HCT116 (cell line): ENCODE measurements around the gene SLC7A10. TPM values are rescaled to one million over a fixed set of nuclear protein-coding genes. Genes with fewer than 3 reads are reported as not detected.

Source experiments
- ATAC-seq: fragments of 200-7000 bp; cut with Tn5 transposase; 2 replicates; pipeline ENCODE4 v1.9.1; 2020; ENCODE audit warnings: mild to moderate bottlenecking, moderate library complexity
- BruUV-seq: library from RNA; stranded (reverse); fragments of 400-500 nt; replicated peaks from 2 replicates; lab custom pipeline; 2021; lab: Mats Ljungman, UMichigan
- CTCF ChIA-PET: fragments of 300-600 bp; sonication (Branson Sonifier 250); formaldehyde crosslinking; loops from one replicate; lab custom pipeline; 2021; ENCODE audit warnings: antibody characterized with exemption; lab: Charles Lee
- POLR2A ChIA-PET: fragments of 300-600, 350-600 bp; sonication (Branson Sonifier 250); formaldehyde crosslinking; loops from one replicate; lab custom pipeline; 2021; ENCODE audit warnings: antibody characterized with exemption; lab: Charles Lee
- RAD21 ChIA-PET, 2 experiments: fragments of 300-600 bp; sonication (Branson Sonifier 250); formaldehyde crosslinking; loops; one replicate each; lab custom pipeline; 2023; ENCODE audit warnings: low total read pairs in 2 of 2; ENCODE audit not compliant: uncharacterized antibody in 2 of 2, unreplicated experiment in 2 of 2, low non-redundant PET in 1 of 2; lab: Charles Lee
- DNase-seq: peaks from one replicate; pipeline ENCODE4 v3.0.0-alpha.2; 2010; ENCODE audit warnings: low read depth, low spot score
- H2AFZ ChIP-seq: fragments of 200-600 bp; shearing (Covaris generic), sonication (generic); 2 replicates; pipeline ENCODE4 v1.6.1; 2017; ENCODE audit warnings: low read depth, mixed run types, mixed read lengths, antibody characterized with exemption, low read length; ENCODE audit not compliant: poor library complexity, severe bottlenecking
- H3K27ac ChIP-seq: 2 replicates; pipeline ENCODE4 v1.5.1; 2012; ENCODE audit warnings: low read depth, low read length
- H3K27me3 ChIP-seq: fragments of 200-600 bp; sonication (generic); 2 replicates; pipeline ENCODE4 v1.6.1; 2016; ENCODE audit warnings: mixed run types, low read length, mixed read lengths; ENCODE audit not compliant: insufficient read depth
- H3K36me3 ChIP-seq, 2 experiments: fragments of 200-500 bp in 1 of 2; fragments of 200-600 bp in 1 of 2; sonication (Bioruptor generic) in 1 of 2; sonication (generic) in 1 of 2; 2 replicates each; pipeline versions ENCODE4 v1.5.1 to v1.6.1; 2014 to 2016; ENCODE audit warnings: low read length in 2 of 2, inconsistent platforms in 1 of 2, mixed read lengths in 1 of 2, mixed run types in 1 of 2; ENCODE audit not compliant: insufficient read depth in 2 of 2, control insufficient read depth in 1 of 2
- H3K4me1 ChIP-seq, 2 experiments: fragments of 200-600 bp in 1 of 2; sonication (generic) in 1 of 2; 2 replicates each; pipeline versions ENCODE4 v1.5.1 to v1.6.1; 2012 to 2017; ENCODE audit warnings: low read length in 2 of 2, inconsistent platforms in 1 of 2, mild to moderate bottlenecking in 1 of 2, mixed read lengths in 1 of 2, mixed run types in 1 of 2, moderate library complexity in 1 of 2; ENCODE audit not compliant: insufficient read depth in 2 of 2, control insufficient read depth in 1 of 2
- H3K4me2 ChIP-seq: fragments of 200-600 bp; sonication (generic); 2 replicates; pipeline ENCODE4 v1.6.1; 2017; ENCODE audit warnings: mixed run types, low read length, mixed read lengths
- H3K4me3 ChIP-seq, 2 experiments: fragments of 200-600 bp in 1 of 2; sonication (generic) in 1 of 2; replicated peaks in 1 of 2; 2 replicates each; pipeline ENCODE4 v1.5.1; 2011 to 2016; ENCODE audit warnings: low read length in 2 of 2, control low read depth in 1 of 2, low read depth in 1 of 2, mild to moderate bottlenecking in 1 of 2, mixed read lengths in 1 of 2, mixed run types in 1 of 2
- H3K79me2 ChIP-seq: fragments of 200-600 bp; sonication (generic); 2 replicates; pipeline ENCODE4 v1.6.1; 2017; ENCODE audit warnings: mild to moderate bottlenecking, mixed run types, low read length, moderate library complexity, mixed read lengths; ENCODE audit not compliant: insufficient read depth
- H3K9ac ChIP-seq: fragments of 200-600 bp; sonication (generic); 2 replicates; pipeline ENCODE4 v1.6.1; 2016; ENCODE audit warnings: low read length, mixed read lengths
- H3K9me2 ChIP-seq: fragments of 200-600 bp; sonication (generic), shearing (Covaris generic); 2 replicates; pipeline ENCODE4 v1.6.1; 2017; ENCODE audit warnings: mixed run types, mild to moderate bottlenecking, moderate library complexity; ENCODE audit not compliant: insufficient read depth
- H3K9me3 ChIP-seq, 2 experiments: fragments of 200-500 bp in 1 of 2; fragments of 200-600 bp in 1 of 2; sonication (Bioruptor generic) in 1 of 2; sonication (generic) in 1 of 2; 2 replicates each; pipeline ENCODE4 v1.6.1; 2014 to 2017; ENCODE audit warnings: low read length in 2 of 2, mixed read lengths in 2 of 2, inconsistent platforms in 1 of 2, low read depth in 1 of 2, mild to moderate bottlenecking in 1 of 2, mixed run types in 1 of 2, moderate library complexity in 1 of 2; ENCODE audit not compliant: control insufficient read depth in 1 of 2, insufficient read depth in 1 of 2
- H4K20me1 ChIP-seq: fragments of 200-600 bp; sonication (generic), shearing (Covaris generic); 2 replicates; pipeline ENCODE4 v1.6.1; 2017; ENCODE audit warnings: mixed run types, mild to moderate bottlenecking, moderate library complexity; ENCODE audit not compliant: insufficient read depth
- ATF3 ChIP-seq: IDR thresholded peaks from 2 replicates; pipeline ENCODE4 v1.6.1; 2012
- EGR1 ChIP-seq: IDR thresholded peaks from 2 replicates; pipeline ENCODE4 v1.6.1; 2012; ENCODE audit warnings: low read depth
- ELF1 ChIP-seq: IDR thresholded peaks from 2 replicates; pipeline ENCODE4 v1.6.1; 2012; ENCODE audit warnings: low read depth, borderline replicate concordance
- EZH2 ChIP-seq: fragments of 200-600 bp; sonication (generic); IDR thresholded peaks from 2 replicates; pipeline ENCODE4 v1.6.1; 2017; ENCODE audit warnings: antibody characterized with exemption, mixed run types
- EZH2phosphoT487 ChIP-seq: fragments of 200-600 bp; IDR thresholded peaks from 2 replicates; pipeline ENCODE4 v1.6.1; 2018; ENCODE audit warnings: antibody characterized with exemption, borderline replicate concordance
- JUND ChIP-seq: IDR thresholded peaks from 2 replicates; pipeline ENCODE4 v1.6.1; 2012
- MAX ChIP-seq: IDR thresholded peaks from 2 replicates; pipeline ENCODE4 v1.6.1; 2012
- POLR2A ChIP-seq: IDR thresholded peaks from 2 replicates; pipeline ENCODE4 v1.7.0; 2011; ENCODE audit warnings: borderline replicate concordance; ENCODE audit not compliant: insufficient read depth, insufficient read length; ENCODE audit errors: extremely low read depth
- POLR2AphosphoS5 ChIP-seq: IDR thresholded peaks from 2 replicates; pipeline ENCODE4 v1.6.1; 2011; ENCODE audit warnings: mild to moderate bottlenecking, low read depth, low read length, moderate library complexity
- RAD21 ChIP-seq: IDR thresholded peaks from 2 replicates; pipeline ENCODE4 v1.6.1; 2012; ENCODE audit warnings: low read depth, mild to moderate bottlenecking
- REST ChIP-seq: IDR thresholded peaks from 2 replicates; pipeline ENCODE4 v1.6.1; 2012; ENCODE audit warnings: low read depth
- SIN3A ChIP-seq: IDR thresholded peaks from 2 replicates; pipeline ENCODE4 v1.6.1; 2012; ENCODE audit warnings: low read depth
- SP1 ChIP-seq: IDR thresholded peaks from 2 replicates; pipeline ENCODE4 v1.6.1; 2012; ENCODE audit warnings: low read depth
- SRF ChIP-seq: IDR thresholded peaks from 2 replicates; pipeline ENCODE4 v1.6.1; 2012; ENCODE audit warnings: low read depth
- TCF7L2 ChIP-seq: IDR thresholded peaks from 2 replicates; pipeline ENCODE4 v1.7.0; 2011; ENCODE audit warnings: borderline replicate concordance, inconsistent platforms; ENCODE audit not compliant: insufficient read depth, insufficient read length; ENCODE audit errors: extremely low read depth
- YY1 ChIP-seq: IDR thresholded peaks from 2 replicates; pipeline ENCODE4 v1.6.1; 2011; ENCODE audit warnings: low read length, low read depth, moderate library complexity, mild to moderate bottlenecking; ENCODE audit not compliant: insufficient replicate concordance; ENCODE audit errors: extremely low read depth
- ZNF274 ChIP-seq: fragments of 200-500 bp; sonication (Bioruptor generic); IDR thresholded peaks from 2 replicates; pipeline ENCODE4 v1.6.1; 2014; ENCODE audit warnings: mild to moderate bottlenecking, low read depth, low read length, inconsistent platforms
- intact Hi-C: fragments of 100-400 bp; cut with micrococcal nuclease; formaldehyde crosslinking; loops from 2 replicates; pipeline ENCODE4 v1.10.0; 2022
- total RNA-seq: library from RNA; stranded (reverse); gene quantifications from one replicate; pipeline ENCODE4 v1.2.1, GENCODE V29; 2021; ENCODE audit not compliant: unreplicated experiment

SLC7A10 gene
- total RNA-seq, 1 experiment from 2014 or later = 0.25 TPM

GRCh38 chr19:33220735-33221134, 4.9 kb downstream of the SLC7A10 start:
- H4K20me1 ChIP-seq = no peaks in the 10 kb centered on the region
- no peak overlapping the region for H3K4me3 ChIP-seq
- intact Hi-C loops = no loop called here
- H3K79me2 ChIP-seq = no peaks in the 10 kb centered on the region
- BruUV-seq = no TSS peak
- ATAC-seq = no peak
- TF ChIP-seq YY1 = no peak
- no peak for TF ChIP-seq POLR2A
- no peak for TF ChIP-seq EZH2phosphoT487
- TF ChIP-seq SIN3A = no peak
- TF ChIP-seq TCF7L2 = no peak
- TF ChIP-seq ZNF274 = no peak
- TF ChIP-seq JUND = no peak
- TF ChIP-seq SRF = no peak
- DNase-seq = no peak
- H3K36me3 ChIP-seq = no peaks in the 10 kb centered on the region
- no peak overlapping the region for H3K9ac ChIP-seq
- H3K9me2 ChIP-seq = no peaks in the 10 kb centered on the region
- ChIA-PET POLR2A (no interaction called here), CTCF (interaction anchor here (1.3 kb wide), 1 partner anchor 15 kb away, joined by 3 read pairs; no protein-coding TSS in a partner anchor), RAD21 (no interaction called here)
- no peak overlapping the region for H2AFZ ChIP-seq
- no peaks in the 10 kb centered on the region for H3K9me3 ChIP-seq
- H3K27ac ChIP-seq = no peak overlapping the region
- no peaks in the 10 kb centered on the region for H3K4me1 ChIP-seq
- no peak overlapping the region for H3K4me2 ChIP-seq
- H3K27me3 ChIP-seq = no peaks in the 10 kb centered on the region

DNA sequence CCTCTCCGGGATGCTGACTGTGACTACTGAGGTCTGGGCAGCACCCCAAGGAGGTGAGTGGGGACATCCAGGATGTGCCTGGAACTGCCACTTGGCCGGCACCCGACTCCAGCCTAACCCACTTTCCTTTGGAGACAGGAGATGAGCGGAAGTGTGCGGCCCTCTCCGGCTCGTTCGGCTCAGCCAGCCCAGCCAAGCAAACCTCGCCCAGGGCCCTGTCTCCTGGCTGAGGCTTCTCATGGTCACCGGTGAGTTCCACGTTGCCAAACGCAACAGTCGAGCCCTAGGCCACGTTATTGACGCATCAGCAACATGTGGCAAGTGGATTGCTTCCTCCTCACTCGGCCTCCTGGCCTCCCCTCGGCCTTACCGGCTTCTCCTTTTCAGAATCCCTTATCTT, 5.5 kb downstream of the SLC7A10 start:
- ChIA-PET POLR2A (no interaction called here), CTCF (no interaction called here), RAD21 (no interaction called here)
- Histone ChIP-seq H3K27me3 (no peaks in the 10 kb centered on the region), H3K36me3 (no peaks in the 10 kb centered on the region), H3K9me2 (no peaks in the 10 kb centered on the region), H3K27ac (no peak overlapping the region), H3K79me2 (no peaks in the 10 kb centered on the region), H4K20me1 (no peaks in the 10 kb centered on the region), H3K4me1 (no peaks in the 10 kb centered on the region), H3K9ac (no peak overlapping the region), H3K9me3 (no peaks in the 10 kb centered on the region), H3K4me3 (no peak overlapping the region), H3K4me2 (no peak overlapping the region), H2AFZ (no peak overlapping the region)
- intact Hi-C loops = no loop called here
- no peak for ATAC-seq
- no TSS peak for BruUV-seq
- TF ChIP-seq POLR2AphosphoS5 = no peak
- TF ChIP-seq RAD21 = no peak
- TF ChIP-seq EGR1 = no peak
- no peak for TF ChIP-seq REST
- no peak for TF ChIP-seq SP1
- no peak for TF ChIP-seq MAX
- TF ChIP-seq ELF1 = no peak
- no peak for TF ChIP-seq TCF7L2
- no peak for TF ChIP-seq EZH2
- no peak for TF ChIP-seq EZH2phosphoT487
- no peak for TF ChIP-seq JUND
- no peak for TF ChIP-seq ATF3
- TF ChIP-seq SIN3A = no peak
- no peak for TF ChIP-seq ZNF274
- no peak for DNase-seq
